Heart left ventricle (tissue), 13 donors: ENCODE data around the gene SLC11A2.

Experiments used
- POLR2A ChIP-seq, 2 donors: fragments of 450-650 bp; IDR thresholded peaks; one replicate each; pipeline ENCODE4 v1.6.1; 2017; ENCODE audit warnings: antibody characterized with exemption in 2 of 2, mild to moderate bottlenecking in 2 of 2, moderate library complexity in 2 of 2
- TF ChIP-seq, protein P1 (sequence below), 12 donors: fragments of 200-600 bp; sonication (generic) in 4 of 12; IDR thresholded peaks; one replicate each; pipeline versions ENCODE4 v1.5.0 to v1.8.0; 2018 to 2022; ENCODE audit warnings: antibody characterized with exemption in 12 of 12, mild to moderate bottlenecking in 5 of 12
- donor health status: ischemic (EF 13 %, LVEDD 7.1; RV severe dilation, severe dysfunction).
- donor health status: DM: no; HTN: yes; CAD: no.
- donor health status: DM: no; HTN: no; CAD: no.
- donor health status: ischemic (EF 25% LVEDD 6.9; RV normal size, moderate dysfunction).
- donor health status: ischemic (EF 25% LVEDD 5.7; RV mildly dilated, moderate dysfunction).
- donor health status: ischemic (EF 35%, LVEDD 5.7; RV mildly dilated, moderate dysfunction).
- donor health status: nonischemic (EF 11% LVEDD 7.7; RV severe dilation, severe dysfunction).
- donor health status: DM: yes; HTN: yes; CAD: no.
- donor health status: PGD.
- donor health status: ischemic (EF 29% LVEDD 5.4; RV normal size, mild dysfunction).
- donor health status: nonischemic (EF 23%, LVEDD 6.1; RV moderate dilation, normal function).

DNA sequence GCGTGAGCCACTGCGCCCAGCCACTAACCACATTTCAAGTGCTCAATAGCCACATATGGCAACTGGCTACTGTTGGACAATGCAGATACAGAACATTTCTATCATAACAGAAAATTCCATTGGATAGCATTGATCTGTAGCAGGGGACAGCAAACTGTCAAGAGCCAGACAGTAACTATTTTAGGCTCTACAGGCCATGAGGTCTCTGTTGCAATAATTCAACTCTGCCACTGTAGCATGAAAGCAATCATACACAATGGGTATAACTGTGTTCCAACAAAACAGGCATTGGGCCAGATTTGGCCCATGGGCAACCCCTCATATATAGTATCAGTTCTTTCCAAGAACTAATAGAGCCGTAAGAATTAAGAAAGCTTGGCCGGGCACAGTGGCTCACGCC, 49.2 kb upstream of the SLC11A2 start:
- TF ChIP-seq, protein P1, sequence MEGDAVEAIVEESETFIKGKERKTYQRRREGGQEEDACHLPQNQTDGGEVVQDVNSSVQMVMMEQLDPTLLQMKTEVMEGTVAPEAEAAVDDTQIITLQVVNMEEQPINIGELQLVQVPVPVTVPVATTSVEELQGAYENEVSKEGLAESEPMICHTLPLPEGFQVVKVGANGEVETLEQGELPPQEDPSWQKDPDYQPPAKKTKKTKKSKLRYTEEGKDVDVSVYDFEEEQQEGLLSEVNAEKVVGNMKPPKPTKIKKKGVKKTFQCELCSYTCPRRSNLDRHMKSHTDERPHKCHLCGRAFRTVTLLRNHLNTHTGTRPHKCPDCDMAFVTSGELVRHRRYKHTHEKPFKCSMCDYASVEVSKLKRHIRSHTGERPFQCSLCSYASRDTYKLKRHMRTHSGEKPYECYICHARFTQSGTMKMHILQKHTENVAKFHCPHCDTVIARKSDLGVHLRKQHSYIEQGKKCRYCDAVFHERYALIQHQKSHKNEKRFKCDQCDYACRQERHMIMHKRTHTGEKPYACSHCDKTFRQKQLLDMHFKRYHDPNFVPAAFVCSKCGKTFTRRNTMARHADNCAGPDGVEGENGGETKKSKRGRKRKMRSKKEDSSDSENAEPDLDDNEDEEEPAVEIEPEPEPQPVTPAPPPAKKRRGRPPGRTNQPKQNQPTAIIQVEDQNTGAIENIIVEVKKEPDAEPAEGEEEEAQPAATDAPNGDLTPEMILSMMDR (IDR thresholded peaks at IDR 0.05), result no peak
- TF ChIP-seq POLR2A (IDR thresholded peaks at IDR 0.05), result no peak
